Measurements from ENCODE around the gene ABAT.

DNA sequence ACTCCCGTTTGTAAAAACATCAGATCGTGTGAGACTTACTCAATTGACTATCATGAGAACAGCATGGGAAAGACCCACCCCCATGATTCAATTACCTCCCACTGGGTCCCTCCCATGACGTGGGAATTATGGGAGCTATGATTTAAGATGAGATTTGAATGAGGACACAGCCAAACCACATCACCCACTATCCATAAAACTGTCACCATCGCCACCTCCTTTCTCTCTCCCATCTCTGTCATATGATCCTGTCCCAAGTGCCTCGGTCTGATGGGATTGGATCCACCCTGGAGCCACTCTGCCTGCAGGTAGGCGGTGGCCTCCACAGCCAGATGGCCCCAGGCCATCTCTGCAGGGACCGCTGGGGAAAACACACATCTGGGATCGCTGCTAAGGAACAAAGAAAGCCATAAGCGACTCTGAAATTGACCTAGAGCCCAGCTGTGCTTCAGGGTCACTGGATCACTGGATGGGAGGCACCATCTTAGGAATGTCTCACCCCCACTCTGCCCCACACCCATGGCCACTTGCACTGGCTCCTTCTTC, 61.8 kb downstream of the ABAT start:
- TF ChIP-seq, protein P1, sequence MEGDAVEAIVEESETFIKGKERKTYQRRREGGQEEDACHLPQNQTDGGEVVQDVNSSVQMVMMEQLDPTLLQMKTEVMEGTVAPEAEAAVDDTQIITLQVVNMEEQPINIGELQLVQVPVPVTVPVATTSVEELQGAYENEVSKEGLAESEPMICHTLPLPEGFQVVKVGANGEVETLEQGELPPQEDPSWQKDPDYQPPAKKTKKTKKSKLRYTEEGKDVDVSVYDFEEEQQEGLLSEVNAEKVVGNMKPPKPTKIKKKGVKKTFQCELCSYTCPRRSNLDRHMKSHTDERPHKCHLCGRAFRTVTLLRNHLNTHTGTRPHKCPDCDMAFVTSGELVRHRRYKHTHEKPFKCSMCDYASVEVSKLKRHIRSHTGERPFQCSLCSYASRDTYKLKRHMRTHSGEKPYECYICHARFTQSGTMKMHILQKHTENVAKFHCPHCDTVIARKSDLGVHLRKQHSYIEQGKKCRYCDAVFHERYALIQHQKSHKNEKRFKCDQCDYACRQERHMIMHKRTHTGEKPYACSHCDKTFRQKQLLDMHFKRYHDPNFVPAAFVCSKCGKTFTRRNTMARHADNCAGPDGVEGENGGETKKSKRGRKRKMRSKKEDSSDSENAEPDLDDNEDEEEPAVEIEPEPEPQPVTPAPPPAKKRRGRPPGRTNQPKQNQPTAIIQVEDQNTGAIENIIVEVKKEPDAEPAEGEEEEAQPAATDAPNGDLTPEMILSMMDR (IDR thresholded peaks at IDR 0.05), result no peak
- TF ChIP-seq POLR2A (IDR thresholded peaks at IDR 0.05), result no peak

All from Peyer's patch (tissue), 4 donors.